SU-DHL-6 (cell line): Measurements from ENCODE around the gene WDR74.

ENCODE experiments used
- CTCF ChIP-seq: fragments of 200-600 bp; sonication (generic); IDR thresholded peaks from one replicate; pipeline ENCODE4 v1.5.1; 2017; ENCODE audit warnings: antibody characterized with exemption, mild to moderate bottlenecking, low read length, moderate library complexity; ENCODE audit not compliant: insufficient read depth, poor library complexity, severe bottlenecking
- EZH2phosphoT487 ChIP-seq: fragments of 200-600 bp; sonication (generic), shearing (Covaris generic); conservative IDR thresholded peaks from 2 replicates; pipeline ENCODE4 v1.6.1; 2018; ENCODE audit warnings: mild to moderate bottlenecking, antibody characterized with exemption, low read length, moderate library complexity, mixed read lengths

GRCh38 chr11:62888406-62888805, 49.0 kb upstream of the WDR74 start:
- TF ChIP-seq CTCF (no peak), EZH2phosphoT487 (no peak)
